Measurements from ENCODE around the gene ZNF346.

Gene ZNF346

DNA sequence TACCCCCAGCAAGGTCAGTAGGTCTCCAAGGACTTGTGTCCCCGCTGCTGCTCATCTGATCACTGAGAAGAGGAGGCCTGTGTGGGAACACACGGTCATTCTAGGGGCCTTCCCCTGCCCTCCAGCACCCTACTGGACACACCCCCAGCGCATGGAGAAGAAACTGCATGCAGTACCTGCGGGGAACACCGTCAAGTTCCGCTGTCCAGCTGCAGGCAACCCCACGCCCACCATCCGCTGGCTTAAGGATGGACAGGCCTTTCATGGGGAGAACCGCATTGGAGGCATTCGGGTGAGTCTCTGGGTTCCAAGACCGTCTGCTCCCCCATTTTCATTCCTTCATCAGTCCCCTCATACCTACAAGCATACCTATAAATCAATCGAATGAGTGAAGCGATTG is 68.3 kb downstream of the ZNF346 start:
- no peak for DNase-seq
- no peak overlapping the region for H3K4me3 ChIP-seq (ENCODE audit: insufficient read depth, low read depth, low read length, poor library complexity, severe bottlenecking)
- H3K9me3 ChIP-seq (ENCODE audit: control insufficient read depth, low read length) = no peaks in the 10 kb centered on the region
- H3K27ac ChIP-seq (ENCODE audit: insufficient read depth, low read length, poor library complexity, severe bottlenecking) = no peak overlapping the region
- no peaks in the 10 kb centered on the region for H3K36me3 ChIP-seq (ENCODE audit: control insufficient read depth, insufficient read depth, low read length)
- no peaks in the 10 kb centered on the region for H3K27me3 ChIP-seq (replicated peaks; ENCODE audit: control insufficient read depth, insufficient read depth, low read length, poor library complexity, severe bottlenecking)
- H3K4me1 ChIP-seq (ENCODE audit: control insufficient read depth, insufficient read depth, low read length, poor library complexity, severe bottlenecking) = peaks cover 10% of the 10 kb centered on the region

DNA sequence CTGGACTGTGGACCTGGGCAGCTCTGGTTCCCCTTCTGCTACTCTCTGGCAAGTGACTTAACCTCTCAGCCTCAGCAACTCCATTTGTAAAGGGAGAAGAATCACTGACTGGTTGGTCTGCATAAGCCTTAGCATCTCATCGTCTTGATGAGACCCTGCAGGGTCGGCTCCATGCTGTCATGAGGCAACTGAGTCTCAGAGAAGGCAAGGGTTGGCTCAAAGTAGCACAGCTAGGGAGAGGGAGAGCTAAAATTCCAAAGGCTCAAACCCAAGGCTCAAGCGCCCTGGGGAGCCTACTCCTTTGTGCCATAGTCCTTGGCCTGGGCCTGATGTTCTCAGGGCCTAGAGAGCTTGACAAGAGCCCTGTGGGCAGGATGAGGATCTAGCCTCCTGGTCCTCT is 68.7 kb downstream of the ZNF346 start:
- Histone ChIP-seq H3K36me3 (ENCODE audit: control insufficient read depth, insufficient read depth, low read length) (no peaks in the 10 kb centered on the region), H3K27ac (ENCODE audit: insufficient read depth, low read length, poor library complexity, severe bottlenecking) (no peak overlapping the region), H3K9me3 (ENCODE audit: control insufficient read depth, low read length) (no peaks in the 10 kb centered on the region), H3K4me3 (ENCODE audit: insufficient read depth, low read depth, low read length, poor library complexity, severe bottlenecking) (no peak overlapping the region), H3K4me1 (ENCODE audit: control insufficient read depth, insufficient read depth, low read length, poor library complexity, severe bottlenecking) (peaks cover 10% of the 10 kb centered on the region), H3K27me3 (replicated peaks; ENCODE audit: control insufficient read depth, insufficient read depth, low read length, poor library complexity, severe bottlenecking) (no peaks in the 10 kb centered on the region)
- DNase-seq = no peak

DNA sequence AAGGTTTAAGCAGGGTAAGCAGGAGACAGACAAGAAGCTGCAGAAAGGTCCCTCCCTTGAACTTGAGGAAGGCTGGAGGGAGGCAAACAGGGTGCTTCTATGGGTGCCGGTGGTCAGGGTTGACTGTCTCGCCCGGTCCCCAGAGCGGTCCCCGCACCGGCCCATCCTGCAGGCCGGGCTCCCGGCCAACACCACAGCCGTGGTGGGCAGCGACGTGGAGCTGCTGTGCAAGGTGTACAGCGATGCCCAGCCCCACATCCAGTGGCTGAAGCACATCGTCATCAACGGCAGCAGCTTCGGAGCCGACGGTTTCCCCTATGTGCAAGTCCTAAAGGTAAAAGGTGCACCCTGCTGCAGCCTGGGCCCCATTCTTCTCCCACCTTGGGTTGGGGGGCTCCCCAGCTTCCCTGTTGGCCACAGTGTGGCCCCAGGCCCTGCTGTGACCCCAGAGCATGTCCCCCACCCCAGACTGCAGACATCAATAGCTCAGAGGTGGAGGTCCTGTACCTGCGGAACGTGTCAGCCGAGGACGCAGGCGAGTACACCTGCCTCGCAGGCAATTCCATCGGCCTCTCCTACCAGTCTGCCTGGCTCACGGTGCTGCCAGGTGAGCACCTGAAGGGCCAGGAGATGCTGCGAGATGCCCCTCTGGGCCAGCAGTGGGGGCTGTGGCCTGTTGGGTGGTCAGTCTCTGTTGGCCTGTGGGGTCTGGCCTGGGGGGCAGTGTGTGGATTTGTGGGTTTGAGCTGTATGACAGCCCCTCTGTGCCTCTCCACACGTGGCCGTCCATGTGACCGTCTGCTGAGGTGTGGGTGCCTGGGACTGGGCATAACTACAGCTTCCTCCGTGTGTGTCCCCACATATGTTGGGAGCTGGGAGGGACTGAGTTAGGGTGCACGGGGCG is 69.9 kb downstream of the ZNF346 start:
- Histone ChIP-seq H3K36me3 (ENCODE audit: control insufficient read depth, insufficient read depth, low read length) (no peaks in the 10 kb centered on the region), H3K4me3 (ENCODE audit: insufficient read depth, low read depth, low read length, poor library complexity, severe bottlenecking) (no peak overlapping the region), H3K27ac (ENCODE audit: insufficient read depth, low read length, poor library complexity, severe bottlenecking) (no peak overlapping the region), H3K4me1 (ENCODE audit: control insufficient read depth, insufficient read depth, low read length, poor library complexity, severe bottlenecking) (peaks cover 3% of the 10 kb centered on the region), H3K9me3 (ENCODE audit: control insufficient read depth, low read length) (no peaks in the 10 kb centered on the region), H3K27me3 (replicated peaks; ENCODE audit: control insufficient read depth, insufficient read depth, low read length, poor library complexity, severe bottlenecking) (no peaks in the 10 kb centered on the region)
- no peak for DNase-seq

DNA sequence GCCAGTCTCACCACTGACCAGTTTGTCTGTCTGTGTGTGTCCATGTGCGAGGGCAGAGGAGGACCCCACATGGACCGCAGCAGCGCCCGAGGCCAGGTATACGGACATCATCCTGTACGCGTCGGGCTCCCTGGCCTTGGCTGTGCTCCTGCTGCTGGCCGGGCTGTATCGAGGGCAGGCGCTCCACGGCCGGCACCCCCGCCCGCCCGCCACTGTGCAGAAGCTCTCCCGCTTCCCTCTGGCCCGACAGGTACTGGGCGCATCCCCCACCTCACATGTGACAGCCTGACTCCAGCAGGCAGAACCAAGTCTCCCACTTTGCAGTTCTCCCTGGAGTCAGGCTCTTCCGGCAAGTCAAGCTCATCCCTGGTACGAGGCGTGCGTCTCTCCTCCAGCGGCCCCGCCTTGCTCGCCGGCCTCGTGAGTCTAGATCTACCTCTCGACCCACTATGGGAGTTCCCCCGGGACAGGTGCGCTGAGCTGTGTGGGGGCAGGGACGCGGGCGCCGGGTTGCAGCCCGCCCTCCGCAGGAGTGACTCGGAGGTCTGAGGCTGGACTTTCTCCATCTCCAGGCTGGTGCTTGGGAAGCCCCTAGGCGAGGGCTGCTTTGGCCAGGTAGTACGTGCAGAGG is 70.7 kb downstream of the ZNF346 start:
- no peak overlapping the region for H3K27ac ChIP-seq (ENCODE audit: insufficient read depth, low read length, poor library complexity, severe bottlenecking)
- no peaks in the 10 kb centered on the region for H3K36me3 ChIP-seq (ENCODE audit: control insufficient read depth, insufficient read depth, low read length)
- DNase-seq = no peak
- no peaks in the 10 kb centered on the region for H3K27me3 ChIP-seq (replicated peaks; ENCODE audit: control insufficient read depth, insufficient read depth, low read length, poor library complexity, severe bottlenecking)
- H3K4me3 ChIP-seq (ENCODE audit: insufficient read depth, low read depth, low read length, poor library complexity, severe bottlenecking) = no peak overlapping the region
- H3K4me1 ChIP-seq (ENCODE audit: control insufficient read depth, insufficient read depth, low read length, poor library complexity, severe bottlenecking) = no peaks in the 10 kb centered on the region
- no peaks in the 10 kb centered on the region for H3K9me3 ChIP-seq (ENCODE audit: control insufficient read depth, low read length)

DNA sequence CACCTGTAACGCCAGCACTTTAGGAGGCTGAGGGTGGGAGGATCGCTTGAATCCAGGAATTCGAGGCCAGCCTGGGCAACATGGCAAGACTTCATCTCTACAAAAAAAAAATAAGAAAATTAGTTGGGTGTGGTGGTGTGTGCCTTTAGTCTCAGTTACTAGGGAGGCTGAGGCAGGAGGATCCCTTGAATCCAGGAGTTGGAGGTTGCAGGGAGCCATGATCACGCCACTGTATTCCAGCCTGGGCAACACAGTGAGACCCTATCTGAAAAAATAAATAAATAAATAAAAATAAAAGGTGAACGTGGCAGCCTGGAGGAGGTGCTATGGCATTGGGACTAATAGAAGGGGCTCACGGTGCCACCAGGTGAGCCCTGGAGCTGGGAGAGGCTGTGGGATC is 71.3 kb downstream of the ZNF346 start:
- Histone ChIP-seq H3K36me3 (ENCODE audit: control insufficient read depth, insufficient read depth, low read length) (no peaks in the 10 kb centered on the region), H3K27me3 (replicated peaks; ENCODE audit: control insufficient read depth, insufficient read depth, low read length, poor library complexity, severe bottlenecking) (no peaks in the 10 kb centered on the region), H3K9me3 (ENCODE audit: control insufficient read depth, low read length) (no peaks in the 10 kb centered on the region), H3K27ac (ENCODE audit: insufficient read depth, low read length, poor library complexity, severe bottlenecking) (no peak overlapping the region), H3K4me1 (ENCODE audit: control insufficient read depth, insufficient read depth, low read length, poor library complexity, severe bottlenecking) (no peaks in the 10 kb centered on the region), H3K4me3 (ENCODE audit: insufficient read depth, low read depth, low read length, poor library complexity, severe bottlenecking) (no peak overlapping the region)
- DNase-seq = no peak

DNA sequence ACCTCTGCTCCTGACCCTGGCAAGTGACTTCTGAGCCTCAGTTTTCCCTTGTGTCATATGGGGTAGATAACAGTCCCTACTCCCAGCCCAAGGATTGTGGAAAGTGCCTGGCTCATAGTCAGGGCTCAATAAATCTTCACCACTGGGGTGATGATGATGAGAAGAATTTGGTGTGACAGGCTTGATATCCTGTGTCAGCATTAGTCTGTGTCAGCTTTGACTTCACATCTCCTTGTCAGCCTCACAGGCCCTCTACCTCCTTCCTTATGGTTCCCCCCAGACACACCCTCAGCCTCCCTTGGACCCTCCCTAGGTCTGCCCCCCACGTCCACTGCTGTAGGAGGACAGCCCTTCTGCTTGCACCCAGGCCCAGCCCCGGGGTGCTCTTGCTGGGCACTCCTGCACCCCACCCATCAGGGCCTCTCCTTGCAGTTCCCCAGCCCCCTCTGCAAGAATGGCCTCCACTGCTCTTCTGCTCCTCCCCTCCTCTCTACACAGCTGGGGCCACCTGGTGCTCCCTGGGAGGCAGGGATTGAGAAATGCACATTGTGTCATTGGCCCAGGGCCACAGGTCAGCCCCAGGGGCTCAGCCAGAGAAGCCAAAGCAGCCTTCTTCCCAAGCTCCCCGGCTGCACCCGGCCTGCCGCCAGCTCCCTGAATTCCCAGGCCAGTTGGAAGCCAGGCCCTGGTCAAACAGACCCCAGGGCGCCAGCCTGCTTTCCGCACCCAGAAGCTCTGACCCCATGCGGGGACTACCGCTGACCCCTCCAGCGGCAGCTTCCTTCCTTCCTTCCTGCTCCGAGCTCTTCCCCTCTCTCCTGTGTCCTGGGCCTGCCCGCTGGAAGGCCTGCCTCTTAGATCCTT is 72.0 kb downstream of the ZNF346 start:
- no peak for DNase-seq
- no peak overlapping the region for H3K4me3 ChIP-seq (ENCODE audit: insufficient read depth, low read depth, low read length, poor library complexity, severe bottlenecking)
- no peak overlapping the region for H3K27ac ChIP-seq (ENCODE audit: insufficient read depth, low read length, poor library complexity, severe bottlenecking)
- no peaks in the 10 kb centered on the region for H3K9me3 ChIP-seq (ENCODE audit: control insufficient read depth, low read length)
- no peaks in the 10 kb centered on the region for H3K36me3 ChIP-seq (ENCODE audit: control insufficient read depth, insufficient read depth, low read length)
- H3K4me1 ChIP-seq (ENCODE audit: control insufficient read depth, insufficient read depth, low read length, poor library complexity, severe bottlenecking) = no peaks in the 10 kb centered on the region
- no peaks in the 10 kb centered on the region for H3K27me3 ChIP-seq (replicated peaks; ENCODE audit: control insufficient read depth, insufficient read depth, low read length, poor library complexity, severe bottlenecking)

DNA sequence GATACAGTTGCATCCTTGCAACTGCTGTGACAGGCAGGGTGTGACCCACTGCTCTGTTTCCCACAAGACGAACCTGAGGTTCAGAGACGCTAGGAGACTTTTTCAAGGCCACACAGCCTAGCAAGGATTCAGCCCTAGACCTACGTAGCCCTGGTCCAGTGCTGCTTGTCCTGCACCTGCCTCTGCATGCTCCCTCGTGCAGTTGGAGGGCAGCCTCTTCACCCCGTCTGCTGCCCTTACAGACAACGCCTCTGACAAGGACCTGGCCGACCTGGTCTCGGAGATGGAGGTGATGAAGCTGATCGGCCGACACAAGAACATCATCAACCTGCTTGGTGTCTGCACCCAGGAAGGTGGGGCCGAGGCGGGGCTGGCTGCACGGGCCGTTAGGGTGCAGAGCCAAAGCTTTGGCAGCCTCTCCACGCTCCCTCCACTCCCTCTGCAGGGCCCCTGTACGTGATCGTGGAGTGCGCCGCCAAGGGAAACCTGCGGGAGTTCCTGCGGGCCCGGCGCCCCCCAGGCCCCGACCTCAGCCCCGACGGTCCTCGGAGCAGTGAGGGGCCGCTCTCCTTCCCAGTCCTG is 72.7 kb downstream of the ZNF346 start:
- Histone ChIP-seq H3K36me3 (ENCODE audit: control insufficient read depth, insufficient read depth, low read length) (no peaks in the 10 kb centered on the region), H3K27me3 (replicated peaks; ENCODE audit: control insufficient read depth, insufficient read depth, low read length, poor library complexity, severe bottlenecking) (no peaks in the 10 kb centered on the region), H3K4me1 (ENCODE audit: control insufficient read depth, insufficient read depth, low read length, poor library complexity, severe bottlenecking) (no peaks in the 10 kb centered on the region), H3K27ac (ENCODE audit: insufficient read depth, low read length, poor library complexity, severe bottlenecking) (no peak overlapping the region), H3K4me3 (ENCODE audit: insufficient read depth, low read depth, low read length, poor library complexity, severe bottlenecking) (no peak overlapping the region), H3K9me3 (ENCODE audit: control insufficient read depth, low read length) (no peaks in the 10 kb centered on the region)
- no peak for DNase-seq

DNA sequence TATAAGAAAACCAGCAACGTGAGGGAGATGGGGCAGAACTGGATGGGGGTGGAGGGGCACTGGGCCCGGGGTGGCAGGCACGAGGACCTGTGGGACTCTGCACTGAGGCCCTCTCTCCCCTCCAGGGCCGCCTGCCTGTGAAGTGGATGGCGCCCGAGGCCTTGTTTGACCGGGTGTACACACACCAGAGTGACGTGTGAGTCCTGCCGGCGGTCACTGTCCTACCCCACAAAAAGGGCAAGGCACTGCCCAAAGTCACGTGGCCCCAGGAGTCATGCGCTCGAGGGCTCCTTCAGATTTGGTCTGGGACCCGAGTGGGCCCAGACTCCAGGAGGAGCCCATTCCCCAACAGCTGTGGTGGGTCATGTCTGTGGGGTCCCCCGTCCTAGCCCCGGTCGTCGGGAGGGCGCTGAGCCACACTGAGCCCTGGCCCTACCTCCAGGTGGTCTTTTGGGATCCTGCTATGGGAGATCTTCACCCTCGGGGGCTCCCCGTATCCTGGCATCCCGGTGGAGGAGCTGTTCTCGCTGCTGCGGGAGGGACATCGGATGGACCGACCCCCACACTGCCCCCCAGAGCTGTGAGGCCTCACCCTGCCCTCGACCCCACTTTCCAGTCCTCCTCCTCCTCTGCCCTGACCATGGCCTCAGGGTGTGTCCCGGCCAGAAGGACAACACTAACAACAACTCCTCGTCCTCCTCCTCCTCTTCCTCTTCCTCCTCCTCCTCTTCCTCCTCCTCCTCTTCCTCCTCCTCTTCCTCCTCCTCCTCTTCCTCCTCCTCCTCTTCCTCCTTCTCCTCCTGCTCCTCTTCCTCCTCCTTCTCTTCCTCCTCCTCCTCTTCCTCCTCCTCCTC is 73.9 kb downstream of the ZNF346 start:
- Histone ChIP-seq H3K9me3 (ENCODE audit: control insufficient read depth, low read length) (no peaks in the 10 kb centered on the region), H3K4me3 (ENCODE audit: insufficient read depth, low read depth, low read length, poor library complexity, severe bottlenecking) (no peak overlapping the region), H3K27me3 (replicated peaks; ENCODE audit: control insufficient read depth, insufficient read depth, low read length, poor library complexity, severe bottlenecking) (no peaks in the 10 kb centered on the region), H3K27ac (ENCODE audit: insufficient read depth, low read length, poor library complexity, severe bottlenecking) (no peak overlapping the region), H3K36me3 (ENCODE audit: control insufficient read depth, insufficient read depth, low read length) (no peaks in the 10 kb centered on the region), H3K4me1 (ENCODE audit: control insufficient read depth, insufficient read depth, low read length, poor library complexity, severe bottlenecking) (no peaks in the 10 kb centered on the region)
- DNase-seq = no peak

Measured in effector memory CD4-positive, alpha-beta T cell (primary cell).